ENCODE results near the gene LDB2. TPM values are rescaled to one million over a fixed set of nuclear protein-coding genes. Genes with fewer than 3 reads are reported as not detected.
"Not testable (repeated sequence)": the region's sequence is repeated elsewhere in the genome, so short reads cannot be mapped to it uniquely, and the experiment has no call there.

LDB2 gene
- total RNA-seq, 4 donors from 2014 or later = 26.4 to 62.7 (median 40.7) TPM

GRCh38 chr4:16573206-16573605 is 325.2 kb downstream of the LDB2 start:
- no peak overlapping the region for H3K4me3 ChIP-seq
- H3K27ac ChIP-seq = peak overlapping the region in 1 of 4 donors; percentile 63
- DNase-seq (ENCODE audit: low spot score in 2 of 2) = peak in 1 of 2 donors; percentile 22
- H3K36me3 ChIP-seq = no peaks in the 10 kb centered on the region
- peaks cover 0 to 22% (median 0%) of the 10 kb centered on the region in 4 donors for H3K4me1 ChIP-seq
- no peaks in the 10 kb centered on the region for H3K9me3 ChIP-seq
- WGBS, 2 donors = 64 to 81% methylated on average over 4 of the region's 4 CpGs
- TF ChIP-seq CTCF (IDR thresholded peaks at IDR 0.05) = no peak
- TF ChIP-seq EP300 (IDR thresholded peaks at IDR 0.05) = no peak
- no peak for TF ChIP-seq POLR2A (IDR thresholded peaks at IDR 0.05)
- H3K27me3 ChIP-seq = no peaks in the 10 kb centered on the region

- 70 to 76% methylated on average over 4 of the region's 4 CpGs for WGBS, 2 donors
- peak overlapping the region in 1 of 4 donors; percentile 63 for H3K27ac ChIP-seq
- TF ChIP-seq EP300 (IDR thresholded peaks at IDR 0.05) (no peak), POLR2A (IDR thresholded peaks at IDR 0.05) (no peak)
Measured at GRCh38 chr4:16572631-16573030, 325.8 kb downstream of the LDB2 start.

GRCh38 chr4:16572161-16572560 is 326.3 kb downstream of the LDB2 start:
- H3K36me3 ChIP-seq = no peaks in the 10 kb centered on the region
- H3K27me3 ChIP-seq = no peaks in the 10 kb centered on the region
- peaks cover 0 to 22% (median 0%) of the 10 kb centered on the region in 4 donors for H3K4me1 ChIP-seq
- no peak for DNase-seq (ENCODE audit: low spot score in 2 of 2)
- H3K27ac ChIP-seq = no peak overlapping the region
- H3K4me3 ChIP-seq = no peak overlapping the region
- H3K9me3 ChIP-seq = no peaks in the 10 kb centered on the region
- WGBS, 2 donors = 63 to 66% methylated on average over 3 of the region's 3 CpGs
- TF ChIP-seq CTCF (IDR thresholded peaks at IDR 0.05) (no peak), POLR2A (IDR thresholded peaks at IDR 0.05) (no peak), EP300 (IDR thresholded peaks at IDR 0.05) (no peak)

More at GRCh38 chr4:16572631-16573030, 325.8 kb downstream of the LDB2 start:
- no peaks in the 10 kb centered on the region for H3K36me3 ChIP-seq
- no peak overlapping the region for H3K4me3 ChIP-seq
- H3K9me3 ChIP-seq = no peaks in the 10 kb centered on the region
- H3K4me1 ChIP-seq = peaks cover 0 to 22% (median 0%) of the 10 kb centered on the region in 4 donors
- H3K27me3 ChIP-seq = no peaks in the 10 kb centered on the region
- no peak for DNase-seq (ENCODE audit: low spot score in 2 of 2)

- TF ChIP-seq CTCF (IDR thresholded peaks at IDR 0.05) (no peak), POLR2A (IDR thresholded peaks at IDR 0.05) (no peak), EP300 (IDR thresholded peaks at IDR 0.05) (no peak)
- Histone ChIP-seq H3K9me3 (no peaks in the 10 kb centered on the region), H3K27ac (no peak overlapping the region), H3K36me3 (no peaks in the 10 kb centered on the region), H3K27me3 (no peaks in the 10 kb centered on the region), H3K4me3 (no peak overlapping the region), H3K4me1 (peaks cover 0 to 22% (median 0%) of the 10 kb centered on the region in 4 donors)
- 59 to 64% methylated on average over 2 of the region's 2 CpGs for WGBS, 2 donors
- DNase-seq (ENCODE audit: low spot score in 2 of 2) = no peak
Measured at GRCh38 chr4:16569790-16570189, 328.7 kb downstream of the LDB2 start.

- not testable (repeated sequence) for H3K27me3 ChIP-seq; H3K4me3 ChIP-seq; DNase-seq (ENCODE audit: low spot score in 2 of 2); H3K27ac ChIP-seq; H3K4me1 ChIP-seq; H3K36me3 ChIP-seq; H3K9me3 ChIP-seq
- 86 to 90% methylated on average over 14 of the region's 14 CpGs for WGBS, 2 donors
Measured at GRCh38 chr4:16557316-16557715, 341.1 kb downstream of the LDB2 start.

GRCh38 chr4:16555156-16555555 is 343.3 kb downstream of the LDB2 start:
- Histone ChIP-seq H3K4me1 (no peaks in the 10 kb centered on the region), H3K27me3 (no peaks in the 10 kb centered on the region), H3K36me3 (no peaks in the 10 kb centered on the region), H3K9me3 (no peaks in the 10 kb centered on the region), H3K27ac (no peak overlapping the region), H3K4me3 (no peak overlapping the region)
- no peak for TF ChIP-seq EP300 (IDR thresholded peaks at IDR 0.05)
- TF ChIP-seq CTCF (IDR thresholded peaks at IDR 0.05) = no peak
- no peak for TF ChIP-seq POLR2A (IDR thresholded peaks at IDR 0.05)
- no peak for DNase-seq (ENCODE audit: low spot score in 2 of 2)
- 92 to 97% methylated on average over 4 of the region's 4 CpGs for whole genome bisulfite sequencing, 2 donors

Data from tibial nerve (tissue), 4 donors.